Measurements from ENCODE around the gene GNG3. TPM values are rescaled to one million over a fixed set of nuclear protein-coding genes. Genes with fewer than 3 reads are reported as not detected.
"Not testable (repeated sequence)": the region's sequence is repeated elsewhere in the genome, so short reads cannot be mapped to it uniquely, and the experiment has no call there.

GNG3 gene
- polyA plus RNA-seq, 1 donor = 10.9 TPM

DNA sequence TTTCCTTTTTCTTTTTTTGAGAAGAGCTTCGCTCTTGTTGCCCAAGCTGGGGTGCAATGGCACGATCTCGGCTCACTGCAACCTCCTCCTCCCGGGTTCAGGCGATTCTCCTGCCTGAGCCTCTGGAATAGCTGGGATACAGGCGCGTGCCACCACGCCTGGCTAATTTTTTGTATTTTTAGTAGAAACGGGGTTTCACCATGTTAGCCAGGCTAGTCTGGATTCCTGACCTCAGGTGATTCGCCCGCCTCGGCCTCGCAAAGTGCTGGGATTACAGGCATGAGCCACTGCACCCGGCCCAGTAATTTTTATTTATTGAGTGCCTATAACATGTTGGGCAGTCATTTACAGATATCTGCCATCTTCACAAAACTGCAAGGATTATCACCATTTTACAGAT is 22.6 kb downstream of the GNG3 start:
- H3K4me3 ChIP-seq (ENCODE audit: low read length) = peak overlapping the region; percentile 66
- not testable (repeated sequence) for H3K27me3 ChIP-seq (ENCODE audit: control insufficient read depth, insufficient read depth, low read length); DNase-seq; H3K9me3 ChIP-seq (ENCODE audit: control insufficient read depth, low read depth, low read length); H3K4me1 ChIP-seq (ENCODE audit: control insufficient read depth, insufficient read depth, low read length); H3K27ac ChIP-seq (ENCODE audit: low read length)
- H3K36me3 ChIP-seq (ENCODE audit: control insufficient read depth, insufficient read depth, low read length) = peaks cover 13% of the 10 kb centered on the region
- WGBS (ENCODE audit: insufficient coverage, low lambda C conversion rate) = 93% methylated on average over 3 of the region's 14 CpGs

DNA sequence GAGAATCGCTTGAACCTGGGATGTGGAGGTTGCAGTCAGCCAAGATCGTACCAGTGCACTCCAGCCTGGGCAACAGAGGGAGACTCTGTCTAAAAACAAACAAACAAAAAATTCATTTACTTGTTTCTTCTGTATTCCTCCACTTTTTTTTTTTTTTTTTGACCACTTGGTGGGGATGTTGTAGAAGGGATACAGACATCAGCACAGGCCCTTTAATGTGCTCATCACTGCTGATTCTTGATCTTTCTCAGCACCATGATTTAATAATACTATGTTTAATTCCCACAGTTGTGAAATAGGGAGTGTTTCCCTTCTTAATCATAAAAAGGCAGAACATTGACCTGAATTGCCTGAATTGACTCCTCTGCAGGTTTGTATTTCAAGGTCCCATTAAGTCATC is 25.4 kb downstream of the GNG3 start:
- WGBS (ENCODE audit: insufficient coverage, low lambda C conversion rate) = 100% methylated on average over 2 of the region's 2 CpGs
- peaks cover 26% of the 10 kb centered on the region for H3K36me3 ChIP-seq (ENCODE audit: control insufficient read depth, insufficient read depth, low read length)

DNA sequence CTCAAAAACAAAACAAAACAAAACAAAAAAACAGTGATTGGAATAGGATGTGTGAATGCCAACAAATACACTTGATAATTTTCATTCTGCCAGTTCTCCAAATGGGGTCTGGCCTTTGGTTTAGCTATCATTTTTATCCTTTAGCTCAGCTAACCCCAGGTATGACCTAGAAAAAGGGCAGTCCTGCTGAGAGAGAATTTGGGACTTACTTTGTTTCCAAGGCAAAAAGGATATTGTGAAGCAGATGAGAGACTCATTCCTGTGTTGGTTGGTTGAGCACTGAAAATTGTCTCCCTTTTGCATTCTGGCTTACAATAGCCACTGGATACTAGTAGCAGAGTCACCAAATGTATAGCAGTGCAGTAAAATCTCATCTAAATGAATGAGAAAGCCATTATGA is 29.7 kb downstream of the GNG3 start:
- H3K27me3 ChIP-seq (ENCODE audit: control insufficient read depth, insufficient read depth, low read length) = no peaks in the 10 kb centered on the region
- DNase-seq = no peak
- H3K36me3 ChIP-seq (ENCODE audit: control insufficient read depth, insufficient read depth, low read length) = peaks cover 43% of the 10 kb centered on the region
- no peaks in the 10 kb centered on the region for H3K4me1 ChIP-seq (ENCODE audit: control insufficient read depth, insufficient read depth, low read length)
- H3K9me3 ChIP-seq (ENCODE audit: control insufficient read depth, low read depth, low read length) = no peaks in the 10 kb centered on the region
- H3K4me3 ChIP-seq (ENCODE audit: low read length) = no peak overlapping the region
- no peak overlapping the region for H3K27ac ChIP-seq (ENCODE audit: low read length)

More for the DNA sequence above, 25.4 kb downstream of the GNG3 start:
- H3K27ac ChIP-seq (ENCODE audit: low read length) = no peak overlapping the region
- H3K4me1 ChIP-seq (ENCODE audit: control insufficient read depth, insufficient read depth, low read length) = no peaks in the 10 kb centered on the region
- H3K4me3 ChIP-seq (ENCODE audit: low read length) = no peak overlapping the region
- H3K27me3 ChIP-seq (ENCODE audit: control insufficient read depth, insufficient read depth, low read length) = no peaks in the 10 kb centered on the region
- DNase-seq = no peak
- H3K9me3 ChIP-seq (ENCODE audit: control insufficient read depth, low read depth, low read length) = no peaks in the 10 kb centered on the region

DNA sequence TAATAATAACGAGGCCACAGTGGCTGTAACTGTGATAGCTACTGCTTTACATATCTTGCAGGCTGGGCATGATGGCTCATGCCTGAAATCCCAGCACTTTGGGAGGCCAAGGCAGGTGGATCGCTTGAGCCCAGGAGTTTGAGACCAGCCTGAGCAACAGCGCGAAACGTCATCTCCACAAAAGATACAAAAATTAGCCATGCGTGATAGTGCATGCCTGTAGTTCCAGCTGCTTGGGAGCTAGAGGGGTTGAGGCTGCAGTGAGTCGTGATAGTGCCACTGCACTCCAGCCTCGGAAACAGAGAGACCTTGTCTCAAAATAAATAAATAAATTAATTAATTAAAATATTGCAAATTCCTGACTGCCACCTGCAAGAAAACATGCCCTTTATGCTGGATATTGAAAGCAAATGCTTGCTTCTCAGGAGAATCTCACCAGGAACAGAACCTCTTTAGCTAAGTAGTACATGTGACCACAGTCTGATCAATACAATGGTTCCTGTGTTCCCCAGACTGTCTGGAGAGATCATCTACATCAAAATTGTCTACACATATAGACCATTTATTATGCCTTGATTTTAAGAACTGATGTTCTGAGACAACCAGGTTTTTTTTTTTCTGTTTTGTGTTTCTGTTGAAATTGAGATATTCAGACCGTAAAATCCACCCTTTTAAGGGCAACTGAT is 40.1 kb downstream of the GNG3 start:
- 86% methylated on average over 1 of the region's 9 CpGs for WGBS (ENCODE audit: insufficient coverage, low lambda C conversion rate)
- H3K27ac ChIP-seq (ENCODE audit: low read length) = no peak overlapping the region
- H3K4me1 ChIP-seq (ENCODE audit: control insufficient read depth, insufficient read depth, low read length) = peaks cover under 1% of the 10 kb centered on the region
- peaks cover 18% of the 10 kb centered on the region for H3K36me3 ChIP-seq (ENCODE audit: control insufficient read depth, insufficient read depth, low read length)
- no peak overlapping the region for H3K4me3 ChIP-seq (ENCODE audit: low read length)
- no peak for DNase-seq
- no peaks in the 10 kb centered on the region for H3K9me3 ChIP-seq (ENCODE audit: control insufficient read depth, low read depth, low read length)
- no peaks in the 10 kb centered on the region for H3K27me3 ChIP-seq (ENCODE audit: control insufficient read depth, insufficient read depth, low read length)

DNA sequence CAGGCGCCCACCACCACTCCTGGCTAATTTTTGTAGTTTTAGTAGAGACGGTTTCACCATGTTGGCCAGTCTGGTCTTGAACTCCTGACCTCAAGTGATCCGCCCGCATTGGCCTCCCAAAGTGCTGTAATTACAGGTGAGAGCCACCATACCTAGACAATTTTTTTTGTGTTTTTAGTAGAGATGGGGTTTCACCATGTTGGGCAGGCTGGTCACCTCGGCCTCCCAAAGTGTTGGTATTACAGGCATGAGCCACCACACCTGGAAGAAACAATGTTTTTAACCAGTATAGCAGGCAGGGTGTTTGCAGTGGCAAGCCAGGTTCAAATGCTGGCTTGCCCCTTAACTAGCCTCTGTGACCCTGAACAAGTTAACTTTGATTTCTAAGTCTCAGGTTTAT is 42.5 kb downstream of the GNG3 start:
- no CpG with 5 or more reads among the region's 5 CpGs for WGBS (ENCODE audit: insufficient coverage, low lambda C conversion rate)
- not testable (repeated sequence) for H3K27ac ChIP-seq (ENCODE audit: low read length); DNase-seq; H3K4me3 ChIP-seq (ENCODE audit: low read length); H3K27me3 ChIP-seq (ENCODE audit: control insufficient read depth, insufficient read depth, low read length); H3K9me3 ChIP-seq (ENCODE audit: control insufficient read depth, low read depth, low read length)
- Histone ChIP-seq H3K4me1 (ENCODE audit: control insufficient read depth, insufficient read depth, low read length) (peaks cover 14% of the 10 kb centered on the region), H3K36me3 (ENCODE audit: control insufficient read depth, insufficient read depth, low read length) (peaks cover 22% of the 10 kb centered on the region)

DNA sequence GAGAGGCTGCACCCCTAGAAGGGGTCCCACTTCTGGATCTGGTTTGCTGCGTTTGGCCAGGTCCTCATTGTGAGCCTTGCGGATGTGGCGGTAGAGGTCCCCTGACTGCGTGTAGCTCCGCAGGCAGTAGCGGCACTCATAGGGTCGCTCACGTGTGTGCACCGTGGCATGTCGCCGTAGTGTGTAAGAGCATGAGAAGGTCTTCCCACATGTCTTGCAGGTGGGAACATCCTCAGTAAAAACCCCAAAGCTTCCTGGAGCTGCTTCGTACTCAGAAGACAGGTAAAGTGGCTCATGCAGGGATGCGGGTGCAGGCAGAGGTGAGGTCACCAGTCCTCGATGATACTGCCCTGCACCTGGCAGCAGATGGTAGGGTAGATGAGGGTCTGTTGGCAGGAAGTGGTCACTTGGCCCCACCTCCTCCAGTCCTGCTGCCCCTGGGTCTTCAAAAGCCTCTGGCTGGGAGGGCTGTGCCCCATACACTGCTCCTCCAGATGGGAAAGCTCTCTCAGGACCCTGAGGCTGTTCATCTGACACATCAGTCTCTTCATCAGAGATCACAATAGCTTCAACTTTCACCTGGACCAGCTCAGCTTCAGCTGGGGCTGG is 44.8 kb downstream of the GNG3 start:
- H3K36me3 ChIP-seq (ENCODE audit: control insufficient read depth, insufficient read depth, low read length) = peaks cover 22% of the 10 kb centered on the region
- H3K9me3 ChIP-seq (ENCODE audit: control insufficient read depth, low read depth, low read length) = no peaks in the 10 kb centered on the region
- H3K27me3 ChIP-seq (ENCODE audit: control insufficient read depth, insufficient read depth, low read length) = no peaks in the 10 kb centered on the region
- no peak overlapping the region for H3K4me3 ChIP-seq (ENCODE audit: low read length)
- H3K27ac ChIP-seq (ENCODE audit: low read length) = no peak overlapping the region
- no CpG with 5 or more reads among the region's 14 CpGs for WGBS (ENCODE audit: insufficient coverage, low lambda C conversion rate)
- peaks cover 14% of the 10 kb centered on the region for H3K4me1 ChIP-seq (ENCODE audit: control insufficient read depth, insufficient read depth, low read length)
- no peak for DNase-seq

DNA sequence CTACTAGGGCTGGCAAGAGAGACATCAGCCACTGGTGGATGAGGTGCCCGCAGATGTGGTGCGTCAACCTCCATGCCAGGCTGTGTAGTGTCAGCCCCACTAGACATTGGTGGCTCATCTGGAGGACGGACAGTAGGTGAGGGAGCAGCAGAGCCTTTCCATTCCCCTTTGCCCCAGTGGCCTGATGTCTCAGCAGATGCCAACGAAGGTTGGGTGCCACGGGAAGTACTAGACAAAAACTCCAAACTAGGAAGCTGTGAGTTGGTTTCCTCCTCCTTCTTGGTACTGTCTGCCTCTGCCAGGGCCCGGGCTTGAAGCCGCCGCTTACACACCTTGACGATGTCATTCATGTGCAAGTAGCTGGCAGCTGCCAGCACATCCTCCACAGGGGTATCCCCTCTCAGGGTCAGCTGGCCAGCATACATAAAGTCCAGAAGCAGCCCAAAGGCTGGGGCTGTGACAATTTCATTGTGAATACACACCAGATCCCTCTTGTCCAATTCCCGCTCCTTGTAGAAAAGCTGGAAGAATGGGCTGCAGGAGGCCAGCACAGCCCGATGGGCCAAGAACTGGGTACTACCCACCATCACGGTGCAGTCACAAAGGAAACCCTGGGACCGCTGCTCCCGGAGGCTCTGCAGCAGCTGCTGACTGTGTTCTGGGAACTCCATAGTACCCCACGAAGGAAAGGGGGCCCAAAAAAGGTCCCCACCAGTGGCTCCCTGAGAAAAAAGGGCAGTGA is 45.7 kb downstream of the GNG3 start:
- H3K27me3 ChIP-seq (ENCODE audit: control insufficient read depth, insufficient read depth, low read length) = no peaks in the 10 kb centered on the region
- H3K36me3 ChIP-seq (ENCODE audit: control insufficient read depth, insufficient read depth, low read length) = peaks cover 22% of the 10 kb centered on the region
- no peaks in the 10 kb centered on the region for H3K9me3 ChIP-seq (ENCODE audit: control insufficient read depth, low read depth, low read length)
- H3K4me1 ChIP-seq (ENCODE audit: control insufficient read depth, insufficient read depth, low read length) = peaks cover 14% of the 10 kb centered on the region
- peak overlapping the region; percentile 82 for H3K4me3 ChIP-seq (ENCODE audit: low read length)
- DNase-seq = no peak
- H3K27ac ChIP-seq (ENCODE audit: low read length) = peak overlapping the region; percentile 90
- WGBS (ENCODE audit: insufficient coverage, low lambda C conversion rate) = no CpG with 5 or more reads among the region's 15 CpGs

DNA sequence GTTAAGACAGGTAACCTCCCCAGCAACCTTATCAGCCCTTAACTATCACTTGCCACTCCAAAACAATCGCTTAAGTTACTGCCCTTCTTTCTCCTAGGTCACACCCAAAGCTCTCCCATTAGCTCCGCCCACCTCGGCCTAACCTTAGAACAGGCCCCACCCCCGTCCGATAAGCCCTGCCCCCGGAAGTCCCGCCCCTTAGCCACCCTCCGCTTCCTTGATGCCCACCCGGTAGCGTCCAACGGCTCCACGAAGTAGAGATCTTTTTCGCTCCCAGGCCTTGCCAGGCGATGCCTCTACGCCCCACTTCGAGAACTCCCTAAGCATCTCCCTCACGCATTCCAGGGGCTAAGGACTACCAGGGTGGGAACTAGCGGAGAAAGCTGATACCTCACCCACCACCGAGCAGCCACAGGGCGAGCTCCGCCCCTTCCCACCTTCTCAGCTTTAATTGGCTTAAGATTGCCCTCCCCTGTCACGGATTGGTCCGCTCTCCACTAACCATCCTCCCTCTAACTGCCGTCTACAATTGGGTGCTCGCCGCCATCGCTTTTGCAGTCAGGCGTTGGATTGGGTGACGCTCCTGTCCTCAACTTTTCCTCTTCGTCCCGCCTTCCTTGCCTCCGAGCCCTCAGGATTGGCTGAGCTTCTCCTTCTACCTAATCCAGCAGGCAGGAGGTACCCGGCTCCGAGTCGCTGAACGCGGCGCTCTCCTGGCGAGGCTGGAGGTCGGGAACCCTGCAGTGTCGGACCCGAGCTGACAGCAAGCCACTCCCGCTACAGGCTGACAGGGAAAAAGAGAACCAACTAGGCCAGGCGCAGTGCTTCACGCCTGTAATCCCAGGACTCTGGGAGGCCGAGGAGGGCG is 46.5 kb downstream of the GNG3 start, which contains the start of gene ZBTB3:
TSS of gene ZBTB3 (minus strand) at position 425 of the 868 bp plus-strand sequence. CDS start 496 bp downstream, outside the sequence.
- no peaks in the 10 kb centered on the region for H3K27me3 ChIP-seq (ENCODE audit: control insufficient read depth, insufficient read depth, low read length)
- DNase-seq = peak; percentile 99
- peaks cover 14% of the 10 kb centered on the region for H3K4me1 ChIP-seq (ENCODE audit: control insufficient read depth, insufficient read depth, low read length)
- no peaks in the 10 kb centered on the region for H3K9me3 ChIP-seq (ENCODE audit: control insufficient read depth, low read depth, low read length)
- peak within 1 kb of the TSS; percentile 90 for H3K27ac ChIP-seq (ENCODE audit: low read length)
- H3K4me3 ChIP-seq (ENCODE audit: low read length) = peak within 1 kb of the TSS; percentile 82
- peaks cover 19% of the 10 kb centered on the region for H3K36me3 ChIP-seq (ENCODE audit: control insufficient read depth, insufficient read depth, low read length)
- WGBS (ENCODE audit: insufficient coverage, low lambda C conversion rate) = 5% methylated on average over 4 of the region's 47 CpGs

DNA sequence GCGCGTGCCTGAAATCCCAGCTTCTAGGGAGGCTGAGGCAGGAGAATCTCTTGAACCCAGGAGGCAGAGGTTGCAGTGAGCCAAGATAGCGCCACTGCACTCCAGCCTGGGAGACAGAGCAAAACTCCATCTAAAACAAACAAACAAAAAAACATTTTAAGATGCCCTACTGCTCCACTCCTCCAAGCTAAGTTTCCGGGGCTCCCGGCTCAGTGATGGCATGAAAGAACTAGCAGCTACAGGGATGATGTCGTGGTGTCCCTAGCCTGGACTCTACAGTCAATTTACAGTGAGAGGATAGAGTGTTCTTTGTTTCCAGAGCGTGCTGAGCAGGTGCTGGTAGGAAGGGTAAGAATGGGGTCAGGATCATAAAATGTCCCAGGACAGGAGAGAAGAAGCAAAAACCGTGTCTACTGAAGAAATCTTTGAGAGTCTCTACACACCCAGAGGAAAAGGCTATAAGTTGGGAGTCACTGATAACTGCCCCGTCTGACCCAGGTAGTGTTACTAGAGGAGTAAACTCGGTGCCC is 47.7 kb downstream of the GNG3 start:
- Histone ChIP-seq H3K4me3 (ENCODE audit: low read length) (no peak overlapping the region), H3K9me3 (ENCODE audit: control insufficient read depth, low read depth, low read length) (no peaks in the 10 kb centered on the region), H3K27me3 (ENCODE audit: control insufficient read depth, insufficient read depth, low read length) (no peaks in the 10 kb centered on the region), H3K27ac (ENCODE audit: low read length) (no peak overlapping the region), H3K4me1 (ENCODE audit: control insufficient read depth, insufficient read depth, low read length) (peaks cover 14% of the 10 kb centered on the region), H3K36me3 (ENCODE audit: control insufficient read depth, insufficient read depth, low read length) (peaks cover 16% of the 10 kb centered on the region)
- WGBS (ENCODE audit: insufficient coverage, low lambda C conversion rate) = 0% methylated on average over 1 of the region's 10 CpGs
- no peak for DNase-seq
